GM13976 (cell line): ENCODE measurements around the gene PNKD.

Source experiments
- DNase-seq: peaks from one replicate; pipeline ENCODE4 v3.0.0; 2012; ENCODE audit warnings: low spot score
- in situ Hi-C: fragments of 300-500 bp; cut with MboI; formaldehyde crosslinking; loops from one replicate; pipeline ENCODE4 v1.12.0; 2022; ENCODE audit warnings: low sequenced_read_pairs, mixed read lengths, inconsistent platforms; ENCODE audit not compliant: unreplicated experiment
- TF ChIP-seq, protein P1 (sequence below): IDR thresholded peaks from 2 replicates; pipeline ENCODE4 v1.5.1; 2012; ENCODE audit warnings: borderline replicate concordance, mild to moderate bottlenecking; ENCODE audit not compliant: insufficient read depth; ENCODE audit errors: extremely low read depth, missing control alignments, control extremely low read depth

The PNKD gene

GRCh38 chr2:218364196-218364595, 93.9 kb downstream of the PNKD start:
- TF ChIP-seq, protein P1, sequence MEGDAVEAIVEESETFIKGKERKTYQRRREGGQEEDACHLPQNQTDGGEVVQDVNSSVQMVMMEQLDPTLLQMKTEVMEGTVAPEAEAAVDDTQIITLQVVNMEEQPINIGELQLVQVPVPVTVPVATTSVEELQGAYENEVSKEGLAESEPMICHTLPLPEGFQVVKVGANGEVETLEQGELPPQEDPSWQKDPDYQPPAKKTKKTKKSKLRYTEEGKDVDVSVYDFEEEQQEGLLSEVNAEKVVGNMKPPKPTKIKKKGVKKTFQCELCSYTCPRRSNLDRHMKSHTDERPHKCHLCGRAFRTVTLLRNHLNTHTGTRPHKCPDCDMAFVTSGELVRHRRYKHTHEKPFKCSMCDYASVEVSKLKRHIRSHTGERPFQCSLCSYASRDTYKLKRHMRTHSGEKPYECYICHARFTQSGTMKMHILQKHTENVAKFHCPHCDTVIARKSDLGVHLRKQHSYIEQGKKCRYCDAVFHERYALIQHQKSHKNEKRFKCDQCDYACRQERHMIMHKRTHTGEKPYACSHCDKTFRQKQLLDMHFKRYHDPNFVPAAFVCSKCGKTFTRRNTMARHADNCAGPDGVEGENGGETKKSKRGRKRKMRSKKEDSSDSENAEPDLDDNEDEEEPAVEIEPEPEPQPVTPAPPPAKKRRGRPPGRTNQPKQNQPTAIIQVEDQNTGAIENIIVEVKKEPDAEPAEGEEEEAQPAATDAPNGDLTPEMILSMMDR = no peak
- in situ Hi-C loops = no loop called here
- DNase-seq = no peak

GRCh38 chr2:218366621-218367414, 96.5 kb downstream of the PNKD start:
- DNase-seq = peak; percentile 18
- TF ChIP-seq, protein P1 = no peak
- in situ Hi-C loops = no loop called here

DNA sequence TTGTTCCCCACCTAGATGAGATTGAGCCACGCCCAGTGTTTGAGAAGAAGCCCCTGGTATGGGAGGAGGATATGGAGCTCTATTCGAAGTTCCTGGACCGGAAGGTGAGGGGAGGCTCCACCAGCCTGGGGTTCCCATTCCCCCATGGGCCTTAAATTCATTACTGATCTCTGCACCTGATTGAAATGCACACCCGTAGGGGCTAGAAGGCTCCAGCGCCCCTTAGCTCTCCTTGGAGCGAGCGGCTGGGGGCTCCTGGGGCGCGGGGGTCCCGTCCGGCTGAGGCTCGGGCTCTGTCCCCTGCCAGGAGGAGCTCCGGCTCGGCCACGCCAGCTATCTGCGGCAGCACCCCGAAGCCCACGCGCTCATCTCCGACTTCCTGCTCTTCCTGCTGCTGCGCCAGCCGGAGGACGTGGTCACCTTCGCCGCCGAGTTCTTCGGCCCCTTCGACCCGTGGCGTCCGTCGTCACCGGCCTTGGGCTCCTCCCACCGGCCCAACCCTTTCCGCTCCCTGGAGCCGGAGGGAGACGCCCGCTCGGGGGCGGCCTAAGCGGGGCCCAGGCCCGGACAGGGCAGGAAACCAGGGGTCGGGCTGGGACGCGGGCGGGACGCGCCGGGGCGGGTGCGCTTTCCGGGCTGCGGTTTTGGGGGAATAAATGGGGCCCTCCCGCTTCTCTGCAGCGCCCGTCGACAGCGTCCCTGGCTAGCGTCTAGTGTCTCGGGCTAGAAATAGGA, 97.3 kb downstream of the PNKD start:
- TF ChIP-seq, protein P1 = no peak
- in situ Hi-C loops = no loop called here
- DNase-seq = peak; percentile 98

- no peak for DNase-seq
Measured at GRCh38 chr2:218368150-218368528, 97.8 kb downstream of the PNKD start.

DNA sequence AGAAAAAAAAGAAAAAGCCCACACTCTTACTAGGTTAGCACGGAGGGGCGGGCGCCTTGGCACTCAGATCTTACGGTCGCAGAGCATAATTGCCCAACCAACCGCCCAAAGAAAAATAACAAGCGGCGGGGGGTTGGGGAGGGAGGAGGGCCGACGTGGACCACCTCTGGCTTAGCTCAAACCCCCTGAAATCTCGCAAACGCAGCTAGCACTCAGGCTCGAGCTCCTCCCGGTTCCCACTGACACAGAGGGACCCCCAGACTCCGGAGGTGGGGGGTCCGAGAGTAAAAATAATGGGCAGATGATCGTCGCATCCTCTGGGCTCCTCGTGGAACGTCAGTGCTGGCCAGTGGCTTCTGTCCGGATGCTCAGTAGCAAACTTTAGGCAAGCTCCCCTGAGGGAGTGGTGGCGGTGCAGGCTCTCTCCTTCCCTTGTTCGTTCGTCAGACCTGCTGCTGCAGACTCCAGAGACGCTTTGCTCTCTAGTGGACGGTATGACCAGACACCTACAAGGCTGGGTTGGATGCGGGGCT, 98.4 kb downstream of the PNKD start:
- in situ Hi-C loops = no loop called here
- DNase-seq = peak; percentile 28
- TF ChIP-seq, protein P1 = no peak

More at GRCh38 chr2:218368150-218368528, 97.8 kb downstream of the PNKD start:
- in situ Hi-C loops = no loop called here
- TF ChIP-seq, protein P1 = no peak

DNA sequence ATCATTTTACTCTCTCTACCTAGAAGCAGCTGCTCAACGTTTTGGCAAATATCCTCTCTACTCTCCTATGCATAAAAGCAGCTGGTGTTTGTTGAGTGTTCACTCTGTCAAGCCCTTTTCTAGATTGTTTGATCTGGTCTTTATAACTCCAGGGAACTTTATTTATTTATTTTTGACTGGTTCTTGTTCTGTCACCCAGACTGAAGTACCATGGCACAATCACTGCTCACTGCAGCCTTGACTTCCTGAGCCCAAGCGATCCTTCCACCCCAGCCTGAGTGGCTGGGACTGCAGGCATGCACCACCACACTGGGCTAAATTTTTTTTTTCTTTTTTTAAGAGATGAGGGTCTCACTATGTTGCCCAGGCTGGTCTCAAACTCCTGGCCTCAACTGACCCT, 99.0 kb downstream of the PNKD start:
- DNase-seq = no peak
- TF ChIP-seq, protein P1 = no peak
- in situ Hi-C loops = no loop called here
